ENCODE measurements around the gene EPHA8.

The EPHA8 gene

DNA sequence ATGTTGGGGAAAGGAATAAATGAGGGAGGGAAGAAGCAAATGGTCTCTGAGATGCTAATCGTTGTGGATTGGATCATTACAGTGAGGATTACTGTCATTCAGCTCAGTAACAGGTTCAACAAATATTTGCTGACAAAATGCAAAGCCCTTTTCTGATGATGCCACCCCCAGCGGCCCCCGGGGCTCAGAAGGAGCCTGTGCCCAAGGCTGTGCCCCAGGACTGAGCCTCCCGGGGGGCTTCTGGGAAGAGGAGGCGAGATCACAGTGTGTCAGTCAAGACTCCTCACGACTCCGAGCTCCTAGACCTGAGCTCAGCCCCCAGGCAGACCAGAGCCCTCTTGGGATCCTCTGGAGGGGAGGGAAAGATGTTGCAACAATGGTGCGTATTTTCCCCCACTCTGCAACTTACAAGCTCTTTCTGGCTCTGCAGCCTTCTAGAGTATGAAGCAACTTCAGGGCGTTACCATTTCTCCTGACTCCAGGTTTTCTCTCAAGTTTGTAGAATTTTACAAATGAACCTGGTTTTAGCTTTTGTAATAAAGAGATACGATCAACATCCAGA, 20.8 kb downstream of the EPHA8 start:
- Histone ChIP-seq H3K27me3 (ENCODE audit: control insufficient read depth, insufficient read depth, low read length) (no peaks in the 10 kb centered on the region), H3K36me3 (ENCODE audit: control insufficient read depth, insufficient read depth, low read length) (no peaks in the 10 kb centered on the region), H3K9ac (ENCODE audit: low read length) (no peak overlapping the region), H3K4me3 (ENCODE audit: low read depth, low read length) (no peak overlapping the region), H3K9me3 (ENCODE audit: control insufficient read depth, insufficient read depth, low read depth, low read length) (peaks cover 2% of the 10 kb centered on the region; the same call in 1 of the 2 replicates), H3K27ac (ENCODE audit: low read depth, low read length) (no peak overlapping the region), H3K4me1 (ENCODE audit: control insufficient read depth, insufficient read depth, low read length) (no peaks in the 10 kb centered on the region)

DNA sequence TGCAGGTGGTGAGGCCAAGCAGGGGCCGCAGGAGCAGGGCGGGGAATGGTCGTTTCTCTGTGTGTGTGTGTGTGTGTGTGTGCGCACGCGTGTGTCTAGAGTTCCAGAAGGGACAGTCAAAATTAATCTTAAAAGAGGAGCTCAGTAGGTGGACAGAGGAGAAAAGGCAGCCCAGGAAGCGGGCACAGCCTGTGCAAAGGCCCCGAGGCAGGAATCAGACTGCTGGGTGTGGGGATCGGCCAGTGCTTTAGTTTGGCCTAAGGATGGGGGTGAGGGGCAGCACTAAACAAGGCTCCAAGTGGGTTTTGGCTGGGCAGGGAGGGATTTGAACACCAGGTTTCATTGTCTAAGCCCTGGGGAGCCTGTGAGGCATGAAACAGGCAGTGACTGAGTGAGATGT, 21.7 kb downstream of the EPHA8 start:
- Histone ChIP-seq H3K27ac (ENCODE audit: low read depth, low read length) (no peak overlapping the region), H3K36me3 (ENCODE audit: control insufficient read depth, insufficient read depth, low read length) (no peaks in the 10 kb centered on the region), H3K9me3 (ENCODE audit: control insufficient read depth, insufficient read depth, low read depth, low read length) (no peaks in the 10 kb centered on the region), H3K4me3 (ENCODE audit: low read depth, low read length) (no peak overlapping the region), H3K27me3 (ENCODE audit: control insufficient read depth, insufficient read depth, low read length) (no peaks in the 10 kb centered on the region), H3K4me1 (ENCODE audit: control insufficient read depth, insufficient read depth, low read length) (no peaks in the 10 kb centered on the region), H3K9ac (ENCODE audit: low read length) (no peak overlapping the region)

GRCh38 chr1:22585471-22585870, 22.2 kb downstream of the EPHA8 start:
- no peak overlapping the region for H3K27ac ChIP-seq (ENCODE audit: low read depth, low read length)
- no peaks in the 10 kb centered on the region for H3K9me3 ChIP-seq (ENCODE audit: control insufficient read depth, insufficient read depth, low read depth, low read length)
- no peak overlapping the region for H3K9ac ChIP-seq (ENCODE audit: low read length)
- no peaks in the 10 kb centered on the region for H3K27me3 ChIP-seq (ENCODE audit: control insufficient read depth, insufficient read depth, low read length)
- H3K4me1 ChIP-seq (ENCODE audit: control insufficient read depth, insufficient read depth, low read length): no peaks in the 10 kb centered on the region
- H3K4me3 ChIP-seq (ENCODE audit: low read depth, low read length): no peak overlapping the region
- H3K36me3 ChIP-seq (ENCODE audit: control insufficient read depth, insufficient read depth, low read length): no peaks in the 10 kb centered on the region

- Histone ChIP-seq H3K4me3 (ENCODE audit: low read depth, low read length) (no peak overlapping the region), H3K27me3 (ENCODE audit: control insufficient read depth, insufficient read depth, low read length) (no peaks in the 10 kb centered on the region), H3K4me1 (ENCODE audit: control insufficient read depth, insufficient read depth, low read length) (no peaks in the 10 kb centered on the region), H3K36me3 (ENCODE audit: control insufficient read depth, insufficient read depth, low read length) (no peaks in the 10 kb centered on the region), H3K9me3 (ENCODE audit: control insufficient read depth, insufficient read depth, low read depth, low read length) (no peaks in the 10 kb centered on the region), H3K27ac (ENCODE audit: low read depth, low read length) (no peak overlapping the region), H3K9ac (ENCODE audit: low read length) (no peak overlapping the region)
These were observed 23.3 kb downstream of the EPHA8 start for GRCh38 chr1:22586356-22587130.

DNA sequence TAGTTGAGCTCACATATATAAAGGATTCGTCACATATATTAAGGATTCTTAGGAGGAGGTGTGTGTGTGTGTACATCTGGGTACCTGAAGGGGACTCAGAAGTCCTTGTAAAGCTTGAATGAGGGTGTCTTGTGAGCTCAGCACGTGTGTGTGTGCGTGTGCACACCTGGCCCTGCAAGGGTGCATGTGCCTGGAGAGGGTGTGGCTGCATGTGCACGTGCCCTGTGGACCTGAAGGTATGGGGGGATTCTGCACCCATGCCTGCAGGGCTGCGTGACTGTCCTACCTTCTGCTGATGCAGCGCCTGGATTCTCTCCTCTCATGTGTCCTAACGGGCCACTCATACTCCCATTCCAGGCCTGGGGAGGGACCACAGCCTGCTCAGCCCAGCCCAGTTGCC, 24.0 kb downstream of the EPHA8 start:
- H3K27me3 ChIP-seq (ENCODE audit: control insufficient read depth, insufficient read depth, low read length): no peaks in the 10 kb centered on the region; the same call in 1 of the 2 replicates
- no peak overlapping the region for H3K9ac ChIP-seq (ENCODE audit: low read length)
- no peaks in the 10 kb centered on the region for H3K36me3 ChIP-seq (ENCODE audit: control insufficient read depth, insufficient read depth, low read length)
- H3K4me3 ChIP-seq (ENCODE audit: low read depth, low read length): no peak overlapping the region
- no peaks in the 10 kb centered on the region for H3K4me1 ChIP-seq (ENCODE audit: control insufficient read depth, insufficient read depth, low read length)
- H3K27ac ChIP-seq (ENCODE audit: low read depth, low read length): no peak overlapping the region
- no peaks in the 10 kb centered on the region for H3K9me3 ChIP-seq (ENCODE audit: control insufficient read depth, insufficient read depth, low read depth, low read length)

- Histone ChIP-seq H3K27me3 (ENCODE audit: control insufficient read depth, insufficient read depth, low read length) (peaks cover 10% of the 10 kb centered on the region; the same call in 1 of the 2 replicates), H3K27ac (ENCODE audit: low read depth, low read length) (no peak overlapping the region), H3K9ac (ENCODE audit: low read length) (no peak overlapping the region)
These were observed 25.7 kb downstream of the EPHA8 start for GRCh38 chr1:22588899-22589422.

GRCh38 chr1:22591576-22591975, 28.3 kb downstream of the EPHA8 start:
- H3K27me3 ChIP-seq (ENCODE audit: control insufficient read depth, insufficient read depth, low read length): peaks cover 20% of the 10 kb centered on the region; the same call in 1 of the 2 replicates
- H3K27ac ChIP-seq (ENCODE audit: low read depth, low read length): no peak overlapping the region
- H3K4me1 ChIP-seq (ENCODE audit: control insufficient read depth, insufficient read depth, low read length): no peaks in the 10 kb centered on the region; the same call in 1 of the 2 replicates
- H3K4me3 ChIP-seq (ENCODE audit: low read depth, low read length): no peak overlapping the region
- H3K36me3 ChIP-seq (ENCODE audit: control insufficient read depth, insufficient read depth, low read length): no peaks in the 10 kb centered on the region
- H3K9ac ChIP-seq (ENCODE audit: low read length): no peak overlapping the region
- H3K9me3 ChIP-seq (ENCODE audit: control insufficient read depth, insufficient read depth, low read depth, low read length): no peaks in the 10 kb centered on the region

More at GRCh38 chr1:22588899-22589422, 25.7 kb downstream of the EPHA8 start:
- Histone ChIP-seq H3K4me1 (ENCODE audit: control insufficient read depth, insufficient read depth, low read length) (no peaks in the 10 kb centered on the region; the same call in 1 of the 2 replicates), H3K4me3 (ENCODE audit: low read depth, low read length) (no peak overlapping the region), H3K9me3 (ENCODE audit: control insufficient read depth, insufficient read depth, low read depth, low read length) (no peaks in the 10 kb centered on the region), H3K36me3 (ENCODE audit: control insufficient read depth, insufficient read depth, low read length) (no peaks in the 10 kb centered on the region)

DNA sequence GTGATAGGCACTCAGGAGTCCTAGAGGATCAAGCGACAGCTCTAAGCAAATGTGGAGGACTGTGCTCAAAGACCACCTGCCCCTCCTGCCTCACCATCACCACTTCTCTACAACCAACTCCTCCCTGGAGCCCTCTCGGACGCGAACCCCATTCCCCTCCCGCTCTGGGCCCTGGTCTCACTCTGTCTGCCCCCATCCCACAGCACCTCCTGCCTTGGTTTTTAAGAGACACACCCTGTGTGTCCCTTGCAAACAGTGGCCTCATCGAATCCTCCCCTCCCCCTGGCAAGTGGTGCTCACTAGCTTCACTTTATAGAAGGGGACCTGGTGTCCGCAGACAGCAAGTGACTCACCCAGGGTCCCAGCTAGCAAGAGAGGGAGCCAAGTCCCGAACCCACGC, 28.8 kb downstream of the EPHA8 start:
- peaks cover 20% of the 10 kb centered on the region; the same call in 1 of the 2 replicates for H3K27me3 ChIP-seq (ENCODE audit: control insufficient read depth, insufficient read depth, low read length)
- no peak overlapping the region for H3K9ac ChIP-seq (ENCODE audit: low read length)
- no peaks in the 10 kb centered on the region for H3K9me3 ChIP-seq (ENCODE audit: control insufficient read depth, insufficient read depth, low read depth, low read length)
- H3K36me3 ChIP-seq (ENCODE audit: control insufficient read depth, insufficient read depth, low read length): no peaks in the 10 kb centered on the region
- H3K4me3 ChIP-seq (ENCODE audit: low read depth, low read length): no peak overlapping the region
- H3K4me1 ChIP-seq (ENCODE audit: control insufficient read depth, insufficient read depth, low read length): no peaks in the 10 kb centered on the region; the same call in 1 of the 2 replicates
- H3K27ac ChIP-seq (ENCODE audit: low read depth, low read length): no peak overlapping the region

- no peak overlapping the region for H3K9ac ChIP-seq (ENCODE audit: low read length)
- no peaks in the 10 kb centered on the region for H3K9me3 ChIP-seq (ENCODE audit: control insufficient read depth, insufficient read depth, low read depth, low read length)
- peak overlapping the region; percentile 49 for H3K4me3 ChIP-seq (ENCODE audit: low read depth, low read length)
- H3K27me3 ChIP-seq (ENCODE audit: control insufficient read depth, insufficient read depth, low read length): peaks cover 20% of the 10 kb centered on the region; the same call in 1 of the 2 replicates
- H3K4me1 ChIP-seq (ENCODE audit: control insufficient read depth, insufficient read depth, low read length): no peaks in the 10 kb centered on the region; the same call in 1 of the 2 replicates
- H3K27ac ChIP-seq (ENCODE audit: low read depth, low read length): no peak overlapping the region
- H3K36me3 ChIP-seq (ENCODE audit: control insufficient read depth, insufficient read depth, low read length): no peaks in the 10 kb centered on the region
These were observed 29.9 kb downstream of the EPHA8 start for GRCh38 chr1:22592919-22593790.

DNA sequence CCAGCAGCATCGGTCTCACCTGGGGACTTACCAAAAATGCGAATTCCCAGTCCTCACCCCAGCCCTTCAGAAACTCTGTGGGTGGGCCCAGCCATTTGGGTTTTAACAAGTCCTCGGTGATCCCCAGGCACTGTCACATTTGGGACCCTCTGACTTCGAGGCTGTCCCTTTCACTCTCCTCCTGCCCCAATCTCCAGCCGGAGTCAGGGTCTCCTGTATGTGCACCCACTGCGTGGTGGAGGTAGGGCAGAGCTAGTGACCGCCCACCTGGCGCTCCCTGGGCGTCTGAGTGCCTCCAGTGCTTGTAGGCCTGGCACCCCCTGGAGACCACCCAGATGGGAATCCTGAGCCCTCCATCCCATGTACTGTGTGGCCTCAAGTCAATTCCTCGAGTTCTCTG, 31.1 kb downstream of the EPHA8 start:
- no peak overlapping the region for H3K9ac ChIP-seq (ENCODE audit: low read length)
- no peaks in the 10 kb centered on the region for H3K36me3 ChIP-seq (ENCODE audit: control insufficient read depth, insufficient read depth, low read length)
- H3K27me3 ChIP-seq (ENCODE audit: control insufficient read depth, insufficient read depth, low read length): peaks cover 27% of the 10 kb centered on the region; the same call in 1 of the 2 replicates
- H3K4me3 ChIP-seq (ENCODE audit: low read depth, low read length): no peak overlapping the region
- H3K9me3 ChIP-seq (ENCODE audit: control insufficient read depth, insufficient read depth, low read depth, low read length): no peaks in the 10 kb centered on the region
- no peaks in the 10 kb centered on the region; the same call in 1 of the 2 replicates for H3K4me1 ChIP-seq (ENCODE audit: control insufficient read depth, insufficient read depth, low read length)
- H3K27ac ChIP-seq (ENCODE audit: low read depth, low read length): no peak overlapping the region

All from HUES6 (cell line).